ENCODE measurements around the gene MAPK6.

The MAPK6 gene

DNA sequence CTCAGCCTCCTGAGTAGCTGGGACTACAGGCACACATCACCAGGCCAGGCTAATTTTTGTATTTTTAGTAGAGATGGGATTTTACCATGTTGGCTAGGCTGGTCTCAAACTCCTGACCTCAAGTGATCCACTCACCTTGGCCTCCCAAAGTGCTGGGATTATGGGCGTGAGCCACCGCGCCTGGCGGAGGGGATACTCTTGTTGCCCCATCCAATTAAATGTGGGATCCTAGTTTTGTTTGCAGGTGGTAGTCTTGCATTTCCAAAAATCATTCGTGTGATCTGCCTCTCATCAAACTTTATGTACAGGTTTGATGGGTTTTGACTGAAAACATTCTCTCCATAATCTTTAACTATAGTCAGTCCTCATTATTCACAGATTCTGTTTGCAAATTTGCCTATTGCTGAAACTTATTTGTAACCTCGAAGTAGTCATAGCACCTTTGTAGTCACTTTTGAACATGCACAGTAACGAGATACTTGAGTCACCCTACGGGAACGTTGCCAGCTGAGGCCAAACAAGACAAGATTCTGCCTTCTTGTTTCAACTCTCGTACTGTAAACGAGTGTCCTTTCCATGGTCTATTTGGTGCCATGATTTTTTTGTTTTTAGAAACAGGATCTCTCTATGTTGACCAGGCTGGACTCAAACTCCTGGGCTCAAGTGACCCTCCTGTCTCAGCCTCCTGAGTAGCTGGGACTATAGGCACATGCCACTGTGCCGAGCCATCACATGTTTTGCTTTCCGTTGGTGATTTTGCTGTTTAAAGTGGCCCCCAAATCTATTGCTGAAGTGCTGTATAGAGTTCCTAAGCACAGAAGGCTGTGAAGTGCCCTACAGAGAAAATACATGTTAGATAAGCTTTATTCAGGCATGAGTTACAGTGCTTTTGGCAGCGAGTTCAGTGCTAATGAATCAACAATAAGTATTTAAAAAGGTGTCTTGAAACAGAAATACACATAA, 8.1 kb upstream of the MAPK6 start:
- DNase-seq (ENCODE audit: low spot score) = peak; percentile 45
- FAIRE-seq = no peak

DNA sequence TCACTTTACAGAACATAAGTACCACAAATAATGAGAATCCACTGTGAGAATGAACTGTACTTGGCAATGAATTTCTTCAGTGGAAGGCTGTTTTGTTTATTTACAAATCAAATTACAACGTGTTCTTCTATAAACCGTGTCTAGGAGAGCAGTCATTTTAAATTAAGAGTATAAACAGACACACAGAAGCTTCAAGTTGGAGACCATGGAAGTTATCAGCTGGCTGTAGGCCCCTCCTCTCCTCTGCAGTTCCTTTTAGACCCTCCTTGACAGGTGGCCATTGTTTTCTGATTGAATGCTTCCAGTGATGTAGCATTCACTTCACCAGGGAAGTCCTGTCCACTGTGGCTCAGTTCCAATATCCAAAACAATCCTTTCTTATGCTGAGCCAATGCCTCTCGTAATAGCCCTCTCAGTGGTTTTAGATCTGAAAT, 7.3 kb upstream of the MAPK6 start:
- no peak for FAIRE-seq
- no peak for DNase-seq (ENCODE audit: low spot score)

DNA sequence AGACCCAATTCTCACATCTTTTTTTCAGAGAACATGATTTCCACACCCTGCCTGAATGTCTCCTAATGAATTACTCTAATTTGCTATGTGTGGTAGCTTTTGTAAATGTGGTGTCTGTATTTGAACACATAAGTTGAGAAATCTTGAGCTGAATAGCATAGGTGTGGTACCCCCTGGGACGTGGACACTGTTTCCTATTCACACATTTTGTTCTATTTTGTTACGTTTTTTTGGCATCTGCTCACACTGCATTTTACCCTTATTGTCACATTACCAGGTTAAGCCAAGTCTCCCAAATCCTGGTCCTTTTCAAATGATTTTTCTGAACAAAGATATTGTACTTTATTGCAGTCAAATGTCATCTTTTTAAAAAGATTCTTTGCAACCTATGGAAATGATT, 6.8 kb upstream of the MAPK6 start:
- FAIRE-seq (no peak), DNase-seq (ENCODE audit: low spot score) (no peak)

DNA sequence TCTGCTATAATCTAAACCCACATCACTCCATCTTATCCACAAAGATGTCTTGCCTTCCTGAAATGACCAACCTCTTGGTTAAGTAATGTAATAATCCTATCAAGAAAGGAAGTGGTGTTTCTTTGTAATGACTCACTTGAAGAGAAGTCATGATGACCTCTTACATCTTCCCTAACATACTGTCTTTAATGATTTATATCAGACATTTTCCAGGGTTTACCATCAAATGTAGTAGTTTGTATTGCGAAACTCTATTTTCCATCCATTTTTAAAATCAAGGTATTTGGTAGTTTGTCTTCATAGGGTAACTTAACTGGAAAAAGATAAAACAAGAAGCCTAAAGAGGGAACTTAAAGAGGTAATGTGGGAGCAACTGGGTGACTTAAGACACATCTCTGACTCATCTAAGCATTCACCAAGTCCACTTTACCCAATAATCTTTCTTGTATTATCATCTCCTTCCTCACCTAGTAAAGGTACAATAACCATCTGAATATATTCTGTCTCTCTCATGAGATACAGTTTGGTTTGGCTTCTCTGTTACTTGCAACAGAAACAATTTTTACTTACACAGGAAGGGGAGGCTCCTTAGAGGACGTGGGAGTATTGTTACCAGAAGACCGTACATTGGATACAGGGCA, 5.7 kb upstream of the MAPK6 start:
- no peak for FAIRE-seq
- no peak for DNase-seq (ENCODE audit: low spot score)

DNA sequence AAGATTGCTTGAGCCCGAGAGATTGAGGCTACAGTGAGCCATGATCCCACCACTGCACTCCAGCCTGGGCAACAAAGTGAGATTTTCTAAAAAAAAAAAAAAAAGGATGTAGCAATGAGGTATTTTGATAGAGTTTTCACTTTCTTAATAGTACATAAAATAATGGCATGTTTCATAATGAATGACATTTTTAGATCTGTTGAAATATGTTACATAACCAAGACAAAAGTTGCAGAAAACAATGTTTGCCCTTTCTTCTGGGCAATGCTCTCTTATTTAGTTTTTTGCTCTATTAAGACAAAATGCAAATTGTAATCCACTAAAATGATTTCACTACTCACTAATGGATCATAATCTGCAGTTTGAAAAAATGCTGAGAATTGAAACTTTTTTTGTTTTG, 4.4 kb upstream of the MAPK6 start:
- FAIRE-seq (no peak), DNase-seq (ENCODE audit: low spot score) (no peak)

DNA sequence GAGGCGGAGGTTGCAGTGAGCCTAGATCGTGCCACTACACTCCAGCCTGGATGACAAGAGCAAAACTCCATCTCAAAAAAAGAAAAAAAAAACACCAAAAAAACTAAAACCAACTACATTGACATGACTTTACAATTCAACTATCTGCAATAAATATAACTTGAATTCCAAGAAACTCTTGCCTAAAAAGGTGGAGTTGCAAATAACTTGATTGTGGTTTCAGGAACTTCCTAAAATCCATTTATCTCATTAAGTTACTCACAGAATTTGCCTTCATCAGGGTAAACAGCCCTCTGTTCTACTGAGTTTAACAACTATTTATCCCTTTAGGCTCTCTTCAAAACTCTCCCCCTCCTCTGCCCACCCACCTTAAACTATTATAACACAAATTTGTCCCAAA, 2.7 kb upstream of the MAPK6 start:
- no peak for FAIRE-seq
- no peak for DNase-seq (ENCODE audit: low spot score)

DNA sequence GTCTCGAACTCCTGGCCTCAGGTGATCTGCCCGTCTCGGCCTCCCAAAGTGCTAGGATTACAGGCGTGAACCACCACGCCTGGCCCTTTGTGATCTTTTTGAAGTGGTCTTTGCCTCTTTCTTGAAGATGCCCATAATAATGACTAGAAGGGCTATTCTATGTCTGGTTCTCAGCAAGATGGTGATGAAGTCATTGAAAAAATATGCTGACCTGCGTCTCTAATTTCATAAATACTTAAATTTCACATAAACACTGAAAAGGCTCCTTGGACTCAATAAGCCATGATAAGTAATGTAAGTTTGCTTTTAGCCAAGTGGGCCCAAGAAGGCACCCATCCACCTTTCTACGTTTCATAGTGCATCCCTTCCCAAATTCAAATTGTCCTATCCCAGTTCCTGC, 775 bp upstream of the MAPK6 start:
- DNase-seq (ENCODE audit: low spot score) = no peak
- no peak for FAIRE-seq

DNA sequence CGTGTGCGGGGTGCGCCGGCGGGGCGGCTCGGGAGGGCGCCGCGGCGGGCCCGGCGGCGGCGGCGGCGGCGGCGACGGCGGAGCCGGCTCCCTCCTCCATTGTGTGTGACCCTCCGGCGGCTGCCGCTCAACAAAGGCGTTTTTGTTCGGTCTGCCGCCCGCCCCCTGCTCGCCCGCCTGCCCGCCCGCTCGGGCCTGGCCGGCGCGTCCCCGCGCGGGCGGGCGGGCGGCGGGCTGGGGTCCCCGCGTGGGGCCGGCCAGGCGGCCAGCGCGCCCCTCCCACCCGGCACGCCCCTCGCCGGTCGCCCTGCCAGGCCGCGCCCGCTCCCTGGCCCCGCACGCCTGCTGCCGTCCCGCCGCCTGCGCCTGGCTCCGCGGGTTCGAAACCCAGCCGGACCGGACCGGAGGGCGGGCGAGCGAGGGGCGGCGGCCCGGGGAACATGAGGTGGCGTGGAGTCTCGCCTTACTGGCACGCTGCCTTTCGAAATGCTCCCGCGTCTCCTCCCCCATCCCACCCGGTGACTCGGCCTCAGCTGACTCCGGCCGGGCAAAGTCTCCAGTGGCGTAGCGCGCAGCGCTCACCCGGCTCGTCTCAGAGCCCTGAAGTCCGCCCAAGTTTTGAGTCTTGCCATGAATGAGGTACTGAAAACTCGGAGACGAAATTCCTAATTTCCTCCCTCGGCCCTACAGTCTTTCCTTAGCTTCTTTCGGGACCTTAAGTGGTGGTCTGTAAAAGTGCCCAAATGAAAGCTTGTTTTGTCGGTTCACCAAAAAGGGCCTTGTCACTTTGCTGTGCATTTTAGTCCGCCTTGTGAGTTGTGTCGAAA, 588 bp downstream of the MAPK6 start:
- FAIRE-seq = no peak

DNA sequence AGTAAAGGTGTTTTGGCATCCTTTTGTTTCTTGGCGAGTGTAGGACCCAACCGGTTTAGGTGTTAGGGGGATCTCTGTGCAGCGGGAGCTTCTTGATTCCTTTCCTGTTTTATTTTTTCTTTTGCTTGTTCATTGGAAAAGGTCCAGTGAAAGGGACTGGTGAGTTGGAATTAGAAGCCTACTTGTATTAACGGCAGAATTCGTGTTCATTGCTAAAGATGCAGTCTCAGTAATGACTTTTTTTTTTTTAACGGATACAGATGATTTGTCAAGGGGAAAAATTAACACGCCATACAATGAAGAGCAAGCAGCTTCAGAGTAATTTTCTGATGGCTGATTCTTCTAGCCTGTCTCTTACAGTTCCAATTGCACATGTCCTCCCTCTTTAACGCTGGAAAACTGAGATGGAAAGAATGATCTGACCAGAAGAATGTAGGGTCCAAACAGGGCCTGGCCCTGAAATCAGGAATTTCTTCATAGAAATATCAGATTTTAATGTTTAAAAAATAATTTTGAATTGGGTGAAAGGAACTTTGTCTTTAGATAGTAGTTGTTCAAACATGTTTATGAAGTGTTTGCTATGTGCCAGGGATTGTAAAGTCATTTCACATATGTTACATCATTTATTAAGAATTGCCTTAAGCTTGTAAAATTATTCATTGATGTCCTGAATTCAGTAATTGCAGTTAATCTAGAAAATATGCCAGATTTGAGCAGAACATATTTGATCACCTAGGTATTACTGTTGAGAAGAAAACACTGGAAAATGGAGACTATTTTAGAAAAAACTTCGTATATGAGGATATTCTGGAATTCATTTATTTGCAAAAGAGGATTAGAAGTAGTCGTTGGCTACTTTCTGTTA, 1.4 kb downstream of the MAPK6 start:
- FAIRE-seq (no peak), DNase-seq (ENCODE audit: low spot score) (no peak)

More for the DNA sequence above, 588 bp downstream of the MAPK6 start:
- peak; percentile 82 for DNase-seq (ENCODE audit: low spot score)

DNA sequence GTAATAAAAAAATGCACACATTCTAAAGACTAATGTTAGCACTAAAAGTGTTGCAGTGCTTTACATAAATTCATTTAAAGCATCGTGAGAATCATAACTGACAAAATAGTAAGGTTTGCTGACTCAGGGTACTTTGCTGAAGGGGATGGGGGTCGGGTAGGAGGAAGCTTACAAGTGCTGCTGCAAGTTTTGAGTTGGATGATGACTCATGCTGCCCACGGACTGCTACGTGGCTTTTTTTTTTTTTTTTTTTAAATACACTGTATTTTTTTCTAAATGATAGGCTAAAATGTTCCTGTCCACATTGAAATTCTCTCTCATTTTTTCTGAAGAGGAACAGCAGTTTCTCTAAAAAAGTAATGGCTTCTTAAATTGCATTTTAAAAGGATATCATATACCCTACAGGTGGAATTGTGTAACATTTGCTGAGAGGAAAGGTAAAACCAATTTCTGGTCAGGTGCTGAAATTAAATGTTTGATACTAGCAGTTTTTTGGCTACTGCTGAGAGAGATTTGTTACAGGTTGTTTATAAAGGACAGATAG, 2.2 kb downstream of the MAPK6 start:
- DNase-seq (ENCODE audit: low spot score) (peak; percentile 62), FAIRE-seq (no peak)

DNA sequence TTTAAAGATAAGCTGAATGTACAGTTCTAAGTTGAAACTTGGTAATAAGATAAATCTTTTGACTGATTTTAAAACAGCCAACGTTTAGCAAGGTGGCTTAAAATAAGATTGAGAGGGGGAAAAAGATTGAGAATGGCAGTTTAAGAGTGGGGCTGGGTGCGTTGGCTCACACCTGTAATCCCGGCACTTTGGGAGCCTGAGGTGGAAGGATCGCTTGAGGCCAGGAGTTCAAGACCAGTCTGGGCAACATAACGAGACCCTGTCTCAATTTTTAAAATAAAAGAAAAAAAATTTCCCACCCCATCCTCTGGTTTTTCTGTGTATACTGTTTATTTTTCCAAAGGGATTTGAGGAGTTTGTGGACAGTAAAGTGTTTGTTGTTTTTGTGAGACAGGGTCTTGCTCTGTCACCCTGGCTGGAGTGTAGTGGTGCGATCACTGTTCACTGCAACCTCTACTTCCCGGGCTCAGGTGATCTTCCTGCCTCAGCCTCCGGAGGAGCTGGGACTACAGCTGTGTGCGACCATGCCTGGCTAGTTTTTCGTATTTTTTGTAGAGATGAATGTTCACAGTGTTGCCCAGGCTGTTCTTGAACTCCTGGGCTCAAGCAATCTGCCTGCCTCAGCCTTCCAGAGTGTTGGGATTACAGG, 3.0 kb downstream of the MAPK6 start:
- no peak for DNase-seq (ENCODE audit: low spot score)
- no peak for FAIRE-seq

DNA sequence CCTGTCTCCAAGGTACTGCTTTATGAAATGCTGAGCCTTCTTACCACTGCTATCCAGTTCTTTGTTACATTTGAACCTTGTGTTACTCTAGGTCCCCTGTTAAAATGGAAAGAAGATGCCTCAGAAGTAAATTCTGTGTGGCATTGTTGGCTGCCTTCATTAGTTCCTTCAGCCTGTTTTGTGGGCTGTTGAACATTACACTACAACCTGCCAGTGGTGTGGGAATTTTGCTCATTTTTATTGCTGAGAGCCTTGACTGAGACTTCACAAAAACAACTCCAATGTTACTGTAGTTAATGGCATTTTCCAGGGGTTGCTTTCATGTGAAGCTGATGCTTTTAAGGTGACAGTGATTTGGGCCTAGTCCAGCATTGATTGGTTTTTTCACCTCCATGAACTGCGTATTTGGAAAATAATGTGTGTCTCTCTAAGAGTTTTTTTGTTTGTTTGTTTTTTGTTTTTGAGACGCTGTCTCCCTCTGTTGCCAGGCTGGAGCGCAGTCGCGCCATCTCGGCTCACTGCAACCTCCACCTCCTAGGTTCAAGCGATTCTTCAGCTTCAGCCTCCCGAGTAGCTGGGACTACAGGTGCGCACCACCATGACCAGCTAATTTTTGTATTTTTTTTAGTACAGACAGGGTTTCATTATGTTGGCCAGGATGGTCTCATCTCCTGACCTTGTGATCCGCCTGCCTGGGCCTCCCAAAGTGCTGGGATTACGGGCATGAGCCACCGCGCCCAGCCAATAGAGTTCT, 4.3 kb downstream of the MAPK6 start:
- no peak for FAIRE-seq
- DNase-seq (ENCODE audit: low spot score) = no peak

DNA sequence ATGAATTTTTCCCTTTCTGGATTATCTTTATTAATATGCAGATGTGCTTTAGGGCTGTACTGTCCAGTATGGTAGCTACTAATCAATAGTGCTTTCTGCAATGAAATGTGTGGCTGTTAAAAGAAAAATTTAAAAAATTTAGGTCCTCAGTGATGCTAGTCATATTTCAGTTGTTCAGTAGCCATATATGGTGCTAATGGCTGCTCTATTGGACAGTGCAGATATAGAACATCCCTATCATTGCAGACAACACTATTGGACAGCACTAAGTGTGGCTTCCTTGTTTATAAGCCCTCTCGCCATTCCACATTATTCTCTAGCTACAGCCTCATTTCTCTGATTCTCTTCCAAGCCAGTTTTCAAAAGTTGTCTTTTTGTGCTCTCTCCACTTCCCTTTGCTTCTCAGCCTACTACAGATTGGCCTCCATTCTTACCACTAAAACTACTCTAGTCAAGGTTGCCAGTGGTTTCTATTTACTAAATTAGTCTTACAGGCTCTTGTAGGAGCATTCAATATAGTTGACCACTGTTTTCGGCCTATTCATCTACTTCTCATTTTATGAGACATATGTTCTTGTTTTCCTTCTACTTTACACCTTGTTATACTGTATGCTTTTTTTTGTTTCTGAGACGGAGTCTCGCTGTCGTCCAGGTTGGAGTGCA, 9.5 kb downstream of the MAPK6 start:
- DNase-seq (ENCODE audit: low spot score) = no peak
- no peak for FAIRE-seq

DNA sequence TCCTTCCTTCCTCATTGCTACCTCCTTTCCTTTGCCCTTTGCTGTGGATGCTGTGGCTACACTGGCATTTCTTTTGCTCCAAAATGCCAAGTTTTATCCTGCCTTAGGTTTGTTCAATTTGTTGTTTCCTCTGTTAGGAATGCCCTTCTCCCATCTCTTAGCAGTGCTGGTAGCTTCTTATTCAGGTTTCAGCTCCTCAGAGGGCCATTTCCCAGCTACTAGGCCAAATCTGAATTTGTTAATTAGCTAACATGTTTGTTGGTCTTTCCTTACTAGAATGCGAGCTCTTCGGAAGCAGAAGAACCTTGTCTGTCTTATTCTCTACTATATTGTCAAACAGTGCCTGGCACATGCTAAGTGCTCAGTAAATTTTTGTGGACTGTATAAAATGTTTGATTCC, 11.0 kb downstream of the MAPK6 start:
- FAIRE-seq (no peak), DNase-seq (ENCODE audit: low spot score) (no peak)

DNA sequence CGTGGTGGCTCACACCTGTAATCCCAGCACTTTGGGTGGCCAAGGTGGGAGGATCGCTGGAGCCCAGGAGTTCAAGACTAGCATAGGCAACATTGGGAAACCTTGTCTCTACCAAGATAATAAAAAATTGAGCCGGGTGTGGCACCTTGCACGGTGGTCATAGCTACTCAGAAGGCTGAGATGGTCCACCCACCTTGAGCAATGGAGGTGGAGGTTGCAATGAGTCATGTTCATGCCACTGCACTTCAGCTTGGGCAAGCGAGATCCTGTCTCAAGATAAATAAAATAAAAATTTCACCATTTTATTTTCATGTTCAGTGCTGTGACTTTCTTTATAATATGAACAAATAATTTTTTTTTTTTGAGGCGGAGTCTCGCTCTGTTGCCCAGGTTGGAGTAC, 12.5 kb downstream of the MAPK6 start:
- no peak for DNase-seq (ENCODE audit: low spot score)
- FAIRE-seq = no peak

DNA sequence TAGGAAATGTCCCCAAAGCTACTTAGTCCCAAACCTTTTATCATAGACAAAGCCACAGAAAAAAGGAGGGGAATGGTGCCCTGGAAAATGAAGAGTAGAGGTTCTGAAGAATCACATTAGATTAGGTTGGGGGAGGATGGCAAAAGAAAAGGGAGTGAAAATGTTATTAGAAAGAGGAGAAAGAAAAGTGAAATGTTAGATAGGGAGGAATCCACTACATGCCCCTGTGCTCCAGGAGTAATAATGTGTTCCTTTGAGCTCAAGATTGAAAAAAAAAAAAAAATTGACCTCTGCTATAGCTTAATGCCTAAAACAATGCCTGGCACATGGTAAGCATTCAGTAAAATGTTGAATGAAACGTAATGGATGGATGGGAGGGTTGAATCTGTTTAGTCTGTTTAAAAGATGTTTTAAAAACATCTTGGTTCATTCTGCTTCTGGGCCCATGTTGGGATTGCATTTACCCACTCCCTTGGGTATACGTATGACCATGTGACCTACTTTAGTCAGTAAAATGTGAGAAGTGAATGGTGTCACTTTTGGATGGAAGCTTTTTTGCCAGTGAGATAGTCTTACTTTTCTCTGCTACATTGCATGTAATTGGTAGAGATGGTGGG, 19.0 kb downstream of the MAPK6 start:
- DNase-seq (ENCODE audit: low spot score) = no peak
- FAIRE-seq = no peak

DNA sequence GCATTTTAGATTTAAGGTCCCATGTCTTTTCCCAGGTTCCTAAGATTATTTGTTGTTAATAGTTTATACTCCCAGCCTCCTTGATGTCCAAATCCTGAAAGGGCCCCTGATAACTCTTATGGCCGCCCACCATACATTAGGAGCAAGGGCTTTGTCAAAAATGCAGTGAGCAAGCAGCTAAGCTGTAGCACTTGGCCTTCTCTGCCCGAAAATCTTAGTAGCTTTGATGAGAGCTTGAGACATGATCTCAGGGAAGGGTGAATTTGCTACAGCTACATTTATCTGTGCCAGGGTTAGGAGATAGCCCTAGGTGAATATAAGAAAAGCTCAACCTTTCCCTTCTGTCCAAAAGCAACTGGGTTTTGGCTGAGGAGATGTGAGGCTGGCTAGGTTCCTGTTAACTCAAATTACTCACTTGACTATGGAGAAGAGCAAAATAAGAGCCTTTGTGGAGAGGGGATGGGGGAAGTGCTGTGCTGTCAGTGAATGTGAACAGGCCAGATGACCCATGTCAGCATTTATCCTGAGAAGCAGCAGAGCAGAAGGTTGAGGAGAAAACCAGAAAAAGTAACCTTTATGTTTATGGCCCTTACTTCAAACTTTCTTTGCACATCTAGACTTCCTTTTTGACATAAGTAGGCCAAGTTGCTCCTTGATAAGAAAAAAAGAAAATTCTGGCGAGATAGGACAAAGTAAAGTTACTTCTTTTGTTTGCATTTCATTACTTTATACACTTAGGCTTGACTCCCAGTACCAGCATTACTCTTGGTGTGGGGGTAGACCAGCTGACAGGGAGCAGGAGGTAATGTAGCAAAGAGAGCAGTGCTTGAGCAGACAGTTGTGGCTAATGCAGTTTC, 21.1 kb downstream of the MAPK6 start:
- DNase-seq (ENCODE audit: low spot score) = no peak
- FAIRE-seq = no peak

Measured in urothelium cell line (cell line).